HCT116 (cell line): ENCODE measurements around the gene ACOXL. TPM values are rescaled to one million over a fixed set of nuclear protein-coding genes. Genes with fewer than 3 reads are reported as not detected.

ENCODE experiments used
- ATAC-seq: fragments of 200-7000 bp; cut with Tn5 transposase; 2 replicates; pipeline ENCODE4 v1.9.1; 2020; ENCODE audit warnings: mild to moderate bottlenecking, moderate library complexity
- BruUV-seq: library from RNA; stranded (reverse); fragments of 400-500 nt; replicated peaks from 2 replicates; lab custom pipeline; 2021; lab: Mats Ljungman, UMichigan
- CTCF ChIA-PET: fragments of 300-600 bp; sonication (Branson Sonifier 250); formaldehyde crosslinking; loops from one replicate; lab custom pipeline; 2021; ENCODE audit warnings: antibody characterized with exemption; lab: Charles Lee
- POLR2A ChIA-PET: fragments of 300-600, 350-600 bp; sonication (Branson Sonifier 250); formaldehyde crosslinking; loops from one replicate; lab custom pipeline; 2021; ENCODE audit warnings: antibody characterized with exemption; lab: Charles Lee
- RAD21 ChIA-PET, 2 experiments: fragments of 300-600 bp; sonication (Branson Sonifier 250); formaldehyde crosslinking; loops; one replicate each; lab custom pipeline; 2023; ENCODE audit warnings: low total read pairs in 2 of 2; ENCODE audit not compliant: uncharacterized antibody in 2 of 2, unreplicated experiment in 2 of 2, low non-redundant PET in 1 of 2; lab: Charles Lee
- DNase-seq: peaks from one replicate; pipeline ENCODE4 v3.0.0-alpha.2; 2010; ENCODE audit warnings: low read depth, low spot score
- H2AFZ ChIP-seq: fragments of 200-600 bp; shearing (Covaris generic), sonication (generic); 2 replicates; pipeline ENCODE4 v1.6.1; 2017; ENCODE audit warnings: low read depth, mixed run types, mixed read lengths, antibody characterized with exemption, low read length; ENCODE audit not compliant: poor library complexity, severe bottlenecking
- H3K27ac ChIP-seq: 2 replicates; pipeline ENCODE4 v1.5.1; 2012; ENCODE audit warnings: low read depth, low read length
- H3K27me3 ChIP-seq: fragments of 200-600 bp; sonication (generic); 2 replicates; pipeline ENCODE4 v1.6.1; 2016; ENCODE audit warnings: mixed run types, low read length, mixed read lengths; ENCODE audit not compliant: insufficient read depth
- H3K36me3 ChIP-seq, 2 experiments: fragments of 200-500 bp in 1 of 2; fragments of 200-600 bp in 1 of 2; sonication (Bioruptor generic) in 1 of 2; sonication (generic) in 1 of 2; 2 replicates each; pipeline versions ENCODE4 v1.5.1 to v1.6.1; 2014 to 2016; ENCODE audit warnings: low read length in 2 of 2, inconsistent platforms in 1 of 2, mixed read lengths in 1 of 2, mixed run types in 1 of 2; ENCODE audit not compliant: insufficient read depth in 2 of 2, control insufficient read depth in 1 of 2
- H3K4me1 ChIP-seq, 2 experiments: fragments of 200-600 bp in 1 of 2; sonication (generic) in 1 of 2; 2 replicates each; pipeline versions ENCODE4 v1.5.1 to v1.6.1; 2012 to 2017; ENCODE audit warnings: low read length in 2 of 2, inconsistent platforms in 1 of 2, mild to moderate bottlenecking in 1 of 2, mixed read lengths in 1 of 2, mixed run types in 1 of 2, moderate library complexity in 1 of 2; ENCODE audit not compliant: insufficient read depth in 2 of 2, control insufficient read depth in 1 of 2
- H3K4me2 ChIP-seq: fragments of 200-600 bp; sonication (generic); 2 replicates; pipeline ENCODE4 v1.6.1; 2017; ENCODE audit warnings: mixed run types, low read length, mixed read lengths
- H3K4me3 ChIP-seq, 2 experiments: fragments of 200-600 bp in 1 of 2; sonication (generic) in 1 of 2; replicated peaks in 1 of 2; 2 replicates each; pipeline ENCODE4 v1.5.1; 2011 to 2016; ENCODE audit warnings: low read length in 2 of 2, control low read depth in 1 of 2, low read depth in 1 of 2, mild to moderate bottlenecking in 1 of 2, mixed read lengths in 1 of 2, mixed run types in 1 of 2
- H3K79me2 ChIP-seq: fragments of 200-600 bp; sonication (generic); 2 replicates; pipeline ENCODE4 v1.6.1; 2017; ENCODE audit warnings: mild to moderate bottlenecking, mixed run types, low read length, moderate library complexity, mixed read lengths; ENCODE audit not compliant: insufficient read depth
- H3K9ac ChIP-seq: fragments of 200-600 bp; sonication (generic); 2 replicates; pipeline ENCODE4 v1.6.1; 2016; ENCODE audit warnings: low read length, mixed read lengths
- H3K9me2 ChIP-seq: fragments of 200-600 bp; sonication (generic), shearing (Covaris generic); 2 replicates; pipeline ENCODE4 v1.6.1; 2017; ENCODE audit warnings: mixed run types, mild to moderate bottlenecking, moderate library complexity; ENCODE audit not compliant: insufficient read depth
- H3K9me3 ChIP-seq, 2 experiments: fragments of 200-500 bp in 1 of 2; fragments of 200-600 bp in 1 of 2; sonication (Bioruptor generic) in 1 of 2; sonication (generic) in 1 of 2; 2 replicates each; pipeline ENCODE4 v1.6.1; 2014 to 2017; ENCODE audit warnings: low read length in 2 of 2, mixed read lengths in 2 of 2, inconsistent platforms in 1 of 2, low read depth in 1 of 2, mild to moderate bottlenecking in 1 of 2, mixed run types in 1 of 2, moderate library complexity in 1 of 2; ENCODE audit not compliant: control insufficient read depth in 1 of 2, insufficient read depth in 1 of 2
- H4K20me1 ChIP-seq: fragments of 200-600 bp; sonication (generic), shearing (Covaris generic); 2 replicates; pipeline ENCODE4 v1.6.1; 2017; ENCODE audit warnings: mixed run types, mild to moderate bottlenecking, moderate library complexity; ENCODE audit not compliant: insufficient read depth
- CEBPB ChIP-seq: IDR thresholded peaks from 2 replicates; pipeline ENCODE4 v1.6.1; 2012; ENCODE audit warnings: low read depth
- EZH2 ChIP-seq: fragments of 200-600 bp; sonication (generic); IDR thresholded peaks from 2 replicates; pipeline ENCODE4 v1.6.1; 2017; ENCODE audit warnings: antibody characterized with exemption, mixed run types
- EZH2phosphoT487 ChIP-seq: fragments of 200-600 bp; IDR thresholded peaks from 2 replicates; pipeline ENCODE4 v1.6.1; 2018; ENCODE audit warnings: antibody characterized with exemption, borderline replicate concordance
- FOSL1 ChIP-seq: IDR thresholded peaks from 2 replicates; pipeline ENCODE4 v1.6.1; 2012; ENCODE audit warnings: low read depth
- JUND ChIP-seq: IDR thresholded peaks from 2 replicates; pipeline ENCODE4 v1.6.1; 2012
- POLR2A ChIP-seq: IDR thresholded peaks from 2 replicates; pipeline ENCODE4 v1.7.0; 2011; ENCODE audit warnings: borderline replicate concordance; ENCODE audit not compliant: insufficient read depth, insufficient read length; ENCODE audit errors: extremely low read depth
- POLR2AphosphoS5 ChIP-seq: IDR thresholded peaks from 2 replicates; pipeline ENCODE4 v1.6.1; 2011; ENCODE audit warnings: mild to moderate bottlenecking, low read depth, low read length, moderate library complexity
- RAD21 ChIP-seq: IDR thresholded peaks from 2 replicates; pipeline ENCODE4 v1.6.1; 2012; ENCODE audit warnings: low read depth, mild to moderate bottlenecking
- SIN3A ChIP-seq: IDR thresholded peaks from 2 replicates; pipeline ENCODE4 v1.6.1; 2012; ENCODE audit warnings: low read depth
- SP1 ChIP-seq: IDR thresholded peaks from 2 replicates; pipeline ENCODE4 v1.6.1; 2012; ENCODE audit warnings: low read depth
- TCF7L2 ChIP-seq: IDR thresholded peaks from 2 replicates; pipeline ENCODE4 v1.7.0; 2011; ENCODE audit warnings: borderline replicate concordance, inconsistent platforms; ENCODE audit not compliant: insufficient read depth, insufficient read length; ENCODE audit errors: extremely low read depth
- YY1 ChIP-seq: IDR thresholded peaks from 2 replicates; pipeline ENCODE4 v1.6.1; 2011; ENCODE audit warnings: low read length, low read depth, moderate library complexity, mild to moderate bottlenecking; ENCODE audit not compliant: insufficient replicate concordance; ENCODE audit errors: extremely low read depth
- ZFX ChIP-seq: fragments of 450-650 bp; IDR thresholded peaks from 2 replicates; pipeline ENCODE4 v1.6.1; 2017
- intact Hi-C: fragments of 100-400 bp; cut with micrococcal nuclease; formaldehyde crosslinking; loops from 2 replicates; pipeline ENCODE4 v1.10.0; 2022
- total RNA-seq: library from RNA; stranded (reverse); gene quantifications from one replicate; pipeline ENCODE4 v1.2.1, GENCODE V29; 2021; ENCODE audit not compliant: unreplicated experiment
- TF ChIP-seq, protein P1 (sequence below): IDR thresholded peaks from 2 replicates; pipeline ENCODE4 v1.6.1; 2012
- TF ChIP-seq, protein P2 (sequence below), 3 experiments: fragments of 200-600 bp in 1 of 3; sonication (generic) in 1 of 3; IDR thresholded peaks in 2 of 3; conservative IDR thresholded peaks in 1 of 3; 2 replicates each; pipeline ENCODE4 v1.5.1; 2012 to 2017; ENCODE audit warnings: low read depth in 2 of 3, low read length in 2 of 3, antibody characterized with exemption in 1 of 3, borderline replicate concordance in 1 of 3, control low read depth in 1 of 3, mild to moderate bottlenecking in 1 of 3, mixed read lengths in 1 of 3, mixed run types in 1 of 3, moderate library complexity in 1 of 3; ENCODE audit not compliant: insufficient read depth in 1 of 3
- TF ChIP-seq, protein P3 (sequence below): IDR thresholded peaks from 2 replicates; pipeline ENCODE4 v1.6.1; 2012; ENCODE audit warnings: low read depth

The ACOXL gene
- total RNA-seq, 1 experiment from 2014 or later: 5.5 TPM

DNA sequence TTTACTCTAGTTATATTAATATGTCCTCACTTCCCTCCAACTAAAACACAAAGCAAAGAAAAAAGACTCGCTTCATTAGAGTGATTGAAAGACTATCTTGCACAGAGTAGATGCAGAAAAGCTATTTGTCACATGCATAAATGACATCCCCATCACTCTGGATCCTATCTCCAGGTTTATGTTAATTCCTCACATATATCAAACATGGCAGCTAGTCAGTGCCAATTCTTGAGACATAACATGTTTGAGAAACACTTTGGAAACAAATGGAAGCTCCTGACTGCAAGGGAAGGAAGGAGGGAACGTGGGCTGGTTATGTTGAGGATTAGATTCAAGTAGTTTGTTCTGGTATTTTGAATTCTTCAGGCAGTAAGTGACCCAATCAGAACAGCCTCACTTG, 298.6 kb downstream of the ACOXL start:
- Histone ChIP-seq H4K20me1 (no peaks in the 10 kb centered on the region), H2AFZ (no peak overlapping the region), H3K9ac (no peak overlapping the region), H3K9me3 (no peaks in the 10 kb centered on the region), H3K4me2 (no peak overlapping the region), H3K9me2 (no peaks in the 10 kb centered on the region), H3K79me2 (no peaks in the 10 kb centered on the region), H3K4me3 (no peak overlapping the region), H3K27me3 (no peaks in the 10 kb centered on the region), H3K27ac (no peak overlapping the region), H3K36me3 (no peaks in the 10 kb centered on the region), H3K4me1 (peaks cover 33 to 54% of the 10 kb centered on the region in 2 experiments)
- no peak for TF ChIP-seq POLR2A
- TF ChIP-seq, protein P1, sequence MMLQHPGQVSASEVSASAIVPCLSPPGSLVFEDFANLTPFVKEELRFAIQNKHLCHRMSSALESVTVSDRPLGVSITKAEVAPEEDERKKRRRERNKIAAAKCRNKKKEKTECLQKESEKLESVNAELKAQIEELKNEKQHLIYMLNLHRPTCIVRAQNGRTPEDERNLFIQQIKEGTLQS: no peak
- no peak for TF ChIP-seq POLR2AphosphoS5
- TF ChIP-seq SP1: no peak
- no peak for TF ChIP-seq TCF7L2
- TF ChIP-seq, protein P2, sequence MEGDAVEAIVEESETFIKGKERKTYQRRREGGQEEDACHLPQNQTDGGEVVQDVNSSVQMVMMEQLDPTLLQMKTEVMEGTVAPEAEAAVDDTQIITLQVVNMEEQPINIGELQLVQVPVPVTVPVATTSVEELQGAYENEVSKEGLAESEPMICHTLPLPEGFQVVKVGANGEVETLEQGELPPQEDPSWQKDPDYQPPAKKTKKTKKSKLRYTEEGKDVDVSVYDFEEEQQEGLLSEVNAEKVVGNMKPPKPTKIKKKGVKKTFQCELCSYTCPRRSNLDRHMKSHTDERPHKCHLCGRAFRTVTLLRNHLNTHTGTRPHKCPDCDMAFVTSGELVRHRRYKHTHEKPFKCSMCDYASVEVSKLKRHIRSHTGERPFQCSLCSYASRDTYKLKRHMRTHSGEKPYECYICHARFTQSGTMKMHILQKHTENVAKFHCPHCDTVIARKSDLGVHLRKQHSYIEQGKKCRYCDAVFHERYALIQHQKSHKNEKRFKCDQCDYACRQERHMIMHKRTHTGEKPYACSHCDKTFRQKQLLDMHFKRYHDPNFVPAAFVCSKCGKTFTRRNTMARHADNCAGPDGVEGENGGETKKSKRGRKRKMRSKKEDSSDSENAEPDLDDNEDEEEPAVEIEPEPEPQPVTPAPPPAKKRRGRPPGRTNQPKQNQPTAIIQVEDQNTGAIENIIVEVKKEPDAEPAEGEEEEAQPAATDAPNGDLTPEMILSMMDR (IDR thresholded peaks at IDR 0.05 in 2 of 3, conservative IDR thresholded peaks at IDR 0.05 in 1 of 3; ENCODE audit: borderline replicate concordance in 1 of 3, insufficient read depth in 1 of 3, low read depth in 2 of 3, low read length in 2 of 3): no peak
- TF ChIP-seq EZH2phosphoT487: no peak
- TF ChIP-seq FOSL1: no peak
- TF ChIP-seq, protein P3, sequence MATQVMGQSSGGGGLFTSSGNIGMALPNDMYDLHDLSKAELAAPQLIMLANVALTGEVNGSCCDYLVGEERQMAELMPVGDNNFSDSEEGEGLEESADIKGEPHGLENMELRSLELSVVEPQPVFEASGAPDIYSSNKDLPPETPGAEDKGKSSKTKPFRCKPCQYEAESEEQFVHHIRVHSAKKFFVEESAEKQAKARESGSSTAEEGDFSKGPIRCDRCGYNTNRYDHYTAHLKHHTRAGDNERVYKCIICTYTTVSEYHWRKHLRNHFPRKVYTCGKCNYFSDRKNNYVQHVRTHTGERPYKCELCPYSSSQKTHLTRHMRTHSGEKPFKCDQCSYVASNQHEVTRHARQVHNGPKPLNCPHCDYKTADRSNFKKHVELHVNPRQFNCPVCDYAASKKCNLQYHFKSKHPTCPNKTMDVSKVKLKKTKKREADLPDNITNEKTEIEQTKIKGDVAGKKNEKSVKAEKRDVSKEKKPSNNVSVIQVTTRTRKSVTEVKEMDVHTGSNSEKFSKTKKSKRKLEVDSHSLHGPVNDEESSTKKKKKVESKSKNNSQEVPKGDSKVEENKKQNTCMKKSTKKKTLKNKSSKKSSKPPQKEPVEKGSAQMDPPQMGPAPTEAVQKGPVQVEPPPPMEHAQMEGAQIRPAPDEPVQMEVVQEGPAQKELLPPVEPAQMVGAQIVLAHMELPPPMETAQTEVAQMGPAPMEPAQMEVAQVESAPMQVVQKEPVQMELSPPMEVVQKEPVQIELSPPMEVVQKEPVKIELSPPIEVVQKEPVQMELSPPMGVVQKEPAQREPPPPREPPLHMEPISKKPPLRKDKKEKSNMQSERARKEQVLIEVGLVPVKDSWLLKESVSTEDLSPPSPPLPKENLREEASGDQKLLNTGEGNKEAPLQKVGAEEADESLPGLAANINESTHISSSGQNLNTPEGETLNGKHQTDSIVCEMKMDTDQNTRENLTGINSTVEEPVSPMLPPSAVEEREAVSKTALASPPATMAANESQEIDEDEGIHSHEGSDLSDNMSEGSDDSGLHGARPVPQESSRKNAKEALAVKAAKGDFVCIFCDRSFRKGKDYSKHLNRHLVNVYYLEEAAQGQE: no peak
- no peak for TF ChIP-seq CEBPB
- no peak for TF ChIP-seq EZH2
- no peak for TF ChIP-seq RAD21
- no peak for TF ChIP-seq SIN3A
- no peak for TF ChIP-seq YY1
- no peak for TF ChIP-seq ZFX
- no peak for TF ChIP-seq JUND
- ChIA-PET RAD21 (no interaction called here), POLR2A (no interaction called here), CTCF (no interaction called here)
- ATAC-seq (no peak), DNase-seq (no peak)
- intact Hi-C loops: no loop called here
- BruUV-seq: no TSS peak
